Lower lobe of right lung (tissue), 2 donors: ENCODE data around the gene DNAAF5. TPM values are rescaled to one million over a fixed set of nuclear protein-coding genes. Genes with fewer than 3 reads are reported as not detected.

ENCODE experiments used
- ATAC-seq, 2 donors: fragments of 200-7000 bp; cut with Tn5 transposase; one replicate each; pipeline ENCODE4 v1.9.1; 2020 to 2022; ENCODE audit warnings: mild to moderate bottlenecking in 2 of 2, moderate library complexity in 2 of 2
- DNase-seq: peaks from one replicate; pipeline ENCODE4 v3.0.0-alpha.2; 2020
- H3K27ac ChIP-seq: fragments of 200-600 bp; one replicate; pipeline ENCODE4 v1.8.0; 2022
- H3K27me3 ChIP-seq: fragments of 200-600 bp; one replicate; pipeline ENCODE4 v1.8.0; 2022; ENCODE audit warnings: low read depth
- H3K36me3 ChIP-seq: fragments of 200-600 bp; one replicate; pipeline ENCODE4 v1.8.0; 2022; ENCODE audit warnings: mild to moderate bottlenecking
- H3K4me1 ChIP-seq: fragments of 200-600 bp; one replicate; pipeline ENCODE4 v1.8.0; 2022
- H3K4me3 ChIP-seq: fragments of 200-600 bp; one replicate; pipeline ENCODE4 v1.8.0; 2022; ENCODE audit warnings: mild to moderate bottlenecking
- H3K9me3 ChIP-seq: fragments of 200-600 bp; one replicate; pipeline ENCODE4 v1.8.0; 2022
- intact Hi-C: fragments of 100-400 bp; cut with DNase I; formaldehyde crosslinking; loops from one replicate; pipeline ENCODE4 v1.11.0; 2022
- total RNA-seq: library from RNA; stranded (reverse); fragmentation: NEBNext Ultra II Directional; extraction: Animal tissue kit (Norgen Biotek cat#: 25700); gene quantifications from one replicate; pipeline ENCODE4 v1.2.1, GENCODE V29; 2021
- TF ChIP-seq, protein P1 (sequence below): fragments of 200-600 bp; IDR thresholded peaks from one replicate; pipeline ENCODE4 v1.8.0; 2022; ENCODE audit warnings: antibody characterized with exemption, mild to moderate bottlenecking
- donor health status: DM: no; HTN: yes; CAD: no; lungs with severe emphysema.

DNAAF5 gene
- total RNA-seq, 1 donor from 2014 or later = 22.4 TPM

DNA sequence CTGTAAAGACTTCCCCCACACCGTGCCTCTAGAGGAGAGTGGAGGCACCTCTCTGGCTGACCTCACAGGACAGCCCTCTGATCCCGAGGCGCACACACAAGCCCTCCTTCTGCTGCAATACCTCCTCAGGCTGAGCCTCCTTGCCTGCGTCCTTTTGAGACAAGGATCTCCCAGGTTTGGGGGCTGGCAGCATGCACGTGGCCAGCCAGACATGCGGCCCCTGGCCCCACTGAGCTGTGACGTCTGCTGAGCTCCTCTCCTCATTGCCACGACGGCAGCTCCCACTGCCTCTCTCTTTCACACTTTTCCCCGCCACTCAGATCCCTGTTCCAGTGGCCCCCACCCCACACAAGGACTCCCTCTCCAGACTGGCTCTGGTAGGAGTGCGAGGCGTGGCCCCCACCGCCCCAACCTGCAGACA lies 12.2 kb upstream of the DNAAF5 start:
- H3K9me3 ChIP-seq = no peaks in the 10 kb centered on the region
- ATAC-seq (no peak), DNase-seq (peak; percentile 35)
- intact Hi-C loops = no loop called here
- TF ChIP-seq, protein P1, sequence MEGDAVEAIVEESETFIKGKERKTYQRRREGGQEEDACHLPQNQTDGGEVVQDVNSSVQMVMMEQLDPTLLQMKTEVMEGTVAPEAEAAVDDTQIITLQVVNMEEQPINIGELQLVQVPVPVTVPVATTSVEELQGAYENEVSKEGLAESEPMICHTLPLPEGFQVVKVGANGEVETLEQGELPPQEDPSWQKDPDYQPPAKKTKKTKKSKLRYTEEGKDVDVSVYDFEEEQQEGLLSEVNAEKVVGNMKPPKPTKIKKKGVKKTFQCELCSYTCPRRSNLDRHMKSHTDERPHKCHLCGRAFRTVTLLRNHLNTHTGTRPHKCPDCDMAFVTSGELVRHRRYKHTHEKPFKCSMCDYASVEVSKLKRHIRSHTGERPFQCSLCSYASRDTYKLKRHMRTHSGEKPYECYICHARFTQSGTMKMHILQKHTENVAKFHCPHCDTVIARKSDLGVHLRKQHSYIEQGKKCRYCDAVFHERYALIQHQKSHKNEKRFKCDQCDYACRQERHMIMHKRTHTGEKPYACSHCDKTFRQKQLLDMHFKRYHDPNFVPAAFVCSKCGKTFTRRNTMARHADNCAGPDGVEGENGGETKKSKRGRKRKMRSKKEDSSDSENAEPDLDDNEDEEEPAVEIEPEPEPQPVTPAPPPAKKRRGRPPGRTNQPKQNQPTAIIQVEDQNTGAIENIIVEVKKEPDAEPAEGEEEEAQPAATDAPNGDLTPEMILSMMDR = no peak
- no peaks in the 10 kb centered on the region for H3K36me3 ChIP-seq
- no peak overlapping the region for H3K4me3 ChIP-seq
- no peaks in the 10 kb centered on the region for H3K4me1 ChIP-seq
- H3K27me3 ChIP-seq = peaks cover 7% of the 10 kb centered on the region
- no peak overlapping the region for H3K27ac ChIP-seq

DNA sequence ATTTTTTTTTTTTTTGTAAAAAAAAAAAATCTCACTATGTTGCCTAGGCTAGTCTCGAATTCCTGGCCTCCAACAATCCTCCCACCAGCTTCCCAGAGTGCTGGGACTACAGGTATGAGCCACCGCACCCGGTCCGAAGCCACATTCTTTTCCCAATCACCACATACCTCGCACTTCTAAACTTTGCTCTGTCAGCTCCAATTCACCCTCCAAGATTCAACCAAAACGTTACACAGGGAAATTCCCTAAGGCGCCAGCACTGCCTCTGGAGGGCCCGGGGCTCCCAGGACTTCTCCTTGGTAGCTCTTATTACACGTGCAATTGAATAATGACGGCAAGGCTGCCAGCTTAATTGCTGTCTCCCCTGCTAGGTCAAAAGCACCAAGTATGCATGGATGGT lies 10.3 kb upstream of the DNAAF5 start:
- no peaks in the 10 kb centered on the region for H3K4me1 ChIP-seq
- peak; percentile 43 for DNase-seq
- TF ChIP-seq, protein P1 = no peak
- H3K9me3 ChIP-seq = no peaks in the 10 kb centered on the region
- H3K4me3 ChIP-seq = no peak overlapping the region
- ATAC-seq = peak; percentile 51 to 63
- H3K36me3 ChIP-seq = no peaks in the 10 kb centered on the region
- H3K27ac ChIP-seq = no peak overlapping the region
- intact Hi-C loops = no loop called here
- H3K27me3 ChIP-seq = peaks cover 7% of the 10 kb centered on the region

DNA sequence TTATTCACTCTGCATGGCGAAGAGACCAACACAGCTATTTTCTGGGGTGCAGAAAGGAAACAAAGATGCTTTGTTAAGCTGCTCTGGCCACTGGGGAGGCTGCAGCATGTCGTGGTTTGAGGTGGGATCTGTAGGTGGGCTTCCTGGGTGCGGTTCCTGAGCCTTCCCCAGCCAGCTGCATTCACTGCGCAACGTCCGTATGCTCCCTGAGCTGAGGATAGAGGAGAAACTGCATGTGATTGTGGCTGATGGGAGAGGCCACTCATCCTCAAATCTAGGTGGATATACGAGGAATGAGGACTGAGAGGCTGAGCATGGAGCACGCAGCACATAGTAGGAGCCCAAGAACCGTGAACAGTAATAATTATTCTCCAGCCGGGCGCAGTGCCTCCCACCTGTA lies 9.9 kb upstream of the DNAAF5 start:
- Histone ChIP-seq H3K4me1 (no peaks in the 10 kb centered on the region), H3K9me3 (no peaks in the 10 kb centered on the region), H3K27ac (no peak overlapping the region), H3K36me3 (no peaks in the 10 kb centered on the region), H3K27me3 (peaks cover 7% of the 10 kb centered on the region), H3K4me3 (no peak overlapping the region)
- DNase-seq = peak; percentile 6
- intact Hi-C loops = no loop called here
- ATAC-seq = no peak
- TF ChIP-seq, protein P1 = no peak

GRCh38 chr7:721619-722248 lies 4.8 kb upstream of the DNAAF5 start:
- DNase-seq = no peak
- Histone ChIP-seq H3K9me3 (no peaks in the 10 kb centered on the region), H3K27me3 (no peaks in the 10 kb centered on the region), H3K4me1 (peaks cover 9% of the 10 kb centered on the region), H3K27ac (no peak overlapping the region), H3K36me3 (no peaks in the 10 kb centered on the region), H3K4me3 (no peak overlapping the region)
- TF ChIP-seq, protein P1 = no peak
- intact Hi-C loops = no loop called here
- ATAC-seq = no peak

DNA sequence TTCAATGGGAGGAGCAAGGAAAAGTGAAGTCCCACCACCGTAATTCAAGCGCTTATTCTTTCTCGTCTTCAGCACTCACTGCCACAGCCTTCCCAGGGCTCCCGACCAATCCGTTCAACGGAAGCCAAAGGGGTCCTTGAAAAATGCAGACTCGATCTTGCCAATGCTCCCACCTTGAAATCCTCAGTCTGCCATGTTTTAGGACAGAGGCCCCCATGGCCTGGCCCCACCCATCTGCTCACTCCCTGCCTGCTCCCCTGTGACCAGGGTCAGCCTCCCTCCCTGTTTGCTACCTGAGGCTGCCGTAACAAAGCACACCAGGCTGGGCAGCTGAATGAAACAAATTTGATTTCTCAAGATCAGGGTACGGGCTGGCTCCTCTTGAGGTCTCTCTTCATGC lies 3.0 kb upstream of the DNAAF5 start:
- no peak overlapping the region for H3K27ac ChIP-seq
- no peaks in the 10 kb centered on the region for H3K9me3 ChIP-seq
- no peaks in the 10 kb centered on the region for H3K27me3 ChIP-seq
- peaks cover 19% of the 10 kb centered on the region for H3K4me1 ChIP-seq
- DNase-seq (no peak), ATAC-seq (no peak)
- no peaks in the 10 kb centered on the region for H3K36me3 ChIP-seq
- TF ChIP-seq, protein P1 = no peak
- intact Hi-C loops = no loop called here
- H3K4me3 ChIP-seq = no peak overlapping the region
